ENCODE measurements around the gene HOXA9.

HOXA9 gene

GRCh38 chr7:27183682-27184336 is 18.5 kb upstream of the HOXA9 start:
- no peak for TF ChIP-seq CTCF (IDR thresholded peaks at IDR 0.05; ENCODE audit: control extremely low read depth, extremely low read depth, low read depth, missing control alignments)
- no peak for DNase-seq (ENCODE audit: extremely low spot score)
- ChIA-PET POLR2A (no interaction called here), CTCF (interaction anchor here (1.1 to 5.1 kb wide), 2 partner anchors 12 to 23 kb away, joined by 5 to 41 read pairs; no protein-coding TSS in a partner anchor)

- no peak for TF ChIP-seq CTCF (IDR thresholded peaks at IDR 0.05; ENCODE audit: control extremely low read depth, extremely low read depth, low read depth, missing control alignments)
- POLR2A ChIA-PET: no interaction called here
- CTCF ChIA-PET: interaction anchor here (1.1 to 5.1 kb wide), 3 partner anchors 12 to 24 kb away, joined by 5 to 41 read pairs (median 5); no protein-coding TSS in a partner anchor
- DNase-seq (ENCODE audit: extremely low spot score): no peak
Observed at GRCh38 chr7:27182861-27183681, 17.7 kb upstream of the HOXA9 start.

GRCh38 chr7:27182285-27182841 is 17.0 kb upstream of the HOXA9 start:
- ChIA-PET CTCF (interaction anchor here (1.2 to 5.1 kb wide), 3 partner anchors 13 to 23 kb away, joined by 4 to 41 read pairs (median 5); no protein-coding TSS in a partner anchor), POLR2A (no interaction called here)
- DNase-seq (ENCODE audit: extremely low spot score): no peak
- no peak for TF ChIP-seq CTCF (IDR thresholded peaks at IDR 0.05; ENCODE audit: control extremely low read depth, extremely low read depth, low read depth, missing control alignments)

GRCh38 chr7:27181795-27182275 is 16.5 kb upstream of the HOXA9 start:
- ChIA-PET POLR2A (no interaction called here), CTCF (interaction anchor here (1.2 to 1.7 kb wide), 2 partner anchors 14 to 23 kb away, joined by 4 to 5 read pairs; no protein-coding TSS in a partner anchor)
- no peak for TF ChIP-seq CTCF (IDR thresholded peaks at IDR 0.05; ENCODE audit: control extremely low read depth, extremely low read depth, low read depth, missing control alignments)
- DNase-seq (ENCODE audit: extremely low spot score): no peak

GRCh38 chr7:27180431-27181420 is 15.4 kb upstream of the HOXA9 start:
- ChIA-PET POLR2A (no interaction called here), CTCF (interaction anchor here (1.0 to 2.6 kb wide), 10 partner anchors 9 to 808 kb away, joined by 3 to 11 read pairs (median 4); no protein-coding TSS in a partner anchor)
- no peak for DNase-seq (ENCODE audit: extremely low spot score)
- TF ChIP-seq CTCF (IDR thresholded peaks at IDR 0.05; ENCODE audit: control extremely low read depth, extremely low read depth, low read depth, missing control alignments): no peak
